Tibial artery (tissue), 4 donors: Measurements from ENCODE around the gene NOB1.
A peak's percentile ranks its signal among the peaks of the same experiment; 100 is the strongest.

Source experiments
- DNase-seq, 2 donors: peaks; one replicate each; pipeline ENCODE4 v3.0.0-alpha.2; 2019
- H3K27ac ChIP-seq, 2 donors: fragments of 200-600 bp; sonication (generic) in 1 of 2; 1 replicate in 1 of 2; 2 replicates in 1 of 2; pipeline ENCODE4 v1.5.1; 2018 to 2019; ENCODE audit warnings: mild to moderate bottlenecking in 1 of 2
- H3K27me3 ChIP-seq, 2 donors: fragments of 200-600 bp; sonication (generic) in 1 of 2; one replicate each; pipeline versions ENCODE4 v1.5.1 to v1.6.0; 2016 to 2019
- H3K36me3 ChIP-seq, 3 donors: fragments of 200-600 bp; sonication (generic) in 2 of 3; one replicate each; pipeline ENCODE4 v1.5.1; 2016 to 2019; ENCODE audit warnings: mild to moderate bottlenecking in 2 of 3
- H3K4me1 ChIP-seq, 4 donors: fragments of 200-600 bp; sonication (generic) in 2 of 4; 1 replicate in 3 of 4; 2 replicates in 1 of 4; pipeline ENCODE4 v1.5.1; 2016 to 2019
- H3K4me3 ChIP-seq, 2 donors: fragments of 200-600 bp; sonication (generic) in 1 of 2; 1 replicate in 1 of 2; 2 replicates in 1 of 2; pipeline ENCODE4 v1.5.1; 2018 to 2019; ENCODE audit warnings: mild to moderate bottlenecking in 2 of 2
- H3K9me3 ChIP-seq, 3 donors: fragments of 200-600 bp; sonication (generic) in 1 of 3; one replicate each; pipeline ENCODE4 v1.5.1; 2016 to 2019
- intact Hi-C: fragments of 100-400 bp; cut with DNase I; formaldehyde crosslinking; loops from one replicate; pipeline ENCODE4 v1.15.0; 2023; ENCODE audit warnings: low total_unique reads
- TF ChIP-seq, protein P1 (sequence below), 2 experiments: fragments of 200-600 bp in 1 of 2; fragments of 450-650 bp in 1 of 2; IDR thresholded peaks; one replicate each; pipeline ENCODE4 v1.5.1; 2017 to 2019; ENCODE audit warnings: antibody characterized with exemption in 2 of 2, mild to moderate bottlenecking in 1 of 2, moderate library complexity in 1 of 2

Gene NOB1

DNA sequence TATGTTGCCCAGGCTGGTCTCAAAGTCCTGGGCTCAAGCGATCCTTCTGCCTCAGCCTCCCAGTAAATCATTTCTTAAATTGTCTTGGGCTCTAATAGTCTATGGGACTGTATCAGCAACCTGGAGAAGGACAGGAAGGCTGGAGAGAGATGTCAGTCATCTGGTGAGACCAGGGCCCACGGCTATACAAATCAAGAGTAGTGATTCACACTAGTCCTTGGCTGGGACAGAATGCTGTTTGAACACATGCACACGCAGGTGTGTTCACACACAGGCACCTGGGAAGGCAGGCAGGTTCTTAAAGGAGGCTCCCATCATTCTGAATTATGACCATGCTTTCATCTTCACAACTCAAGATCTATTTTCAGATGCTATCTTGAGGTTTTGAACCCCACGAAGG is 42.4 kb downstream of the NOB1 start:
- H3K27ac ChIP-seq, result peak overlapping the region in 1 of 2 donors; percentile 31
- intact Hi-C loops, result no loop called here
- no peak overlapping the region for H3K4me3 ChIP-seq
- no peaks in the 10 kb centered on the region for H3K9me3 ChIP-seq
- H3K4me1 ChIP-seq, result peaks cover 0 to 19% (median 3%) of the 10 kb centered on the region in 4 donors
- H3K27me3 ChIP-seq, result no peaks in the 10 kb centered on the region
- TF ChIP-seq, protein P1, sequence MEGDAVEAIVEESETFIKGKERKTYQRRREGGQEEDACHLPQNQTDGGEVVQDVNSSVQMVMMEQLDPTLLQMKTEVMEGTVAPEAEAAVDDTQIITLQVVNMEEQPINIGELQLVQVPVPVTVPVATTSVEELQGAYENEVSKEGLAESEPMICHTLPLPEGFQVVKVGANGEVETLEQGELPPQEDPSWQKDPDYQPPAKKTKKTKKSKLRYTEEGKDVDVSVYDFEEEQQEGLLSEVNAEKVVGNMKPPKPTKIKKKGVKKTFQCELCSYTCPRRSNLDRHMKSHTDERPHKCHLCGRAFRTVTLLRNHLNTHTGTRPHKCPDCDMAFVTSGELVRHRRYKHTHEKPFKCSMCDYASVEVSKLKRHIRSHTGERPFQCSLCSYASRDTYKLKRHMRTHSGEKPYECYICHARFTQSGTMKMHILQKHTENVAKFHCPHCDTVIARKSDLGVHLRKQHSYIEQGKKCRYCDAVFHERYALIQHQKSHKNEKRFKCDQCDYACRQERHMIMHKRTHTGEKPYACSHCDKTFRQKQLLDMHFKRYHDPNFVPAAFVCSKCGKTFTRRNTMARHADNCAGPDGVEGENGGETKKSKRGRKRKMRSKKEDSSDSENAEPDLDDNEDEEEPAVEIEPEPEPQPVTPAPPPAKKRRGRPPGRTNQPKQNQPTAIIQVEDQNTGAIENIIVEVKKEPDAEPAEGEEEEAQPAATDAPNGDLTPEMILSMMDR (IDR thresholded peaks at IDR 0.05), result no peak
- peaks cover 23 to 74% (median 62%) of the 10 kb centered on the region in 3 donors for H3K36me3 ChIP-seq
- peak in 1 of 2 donors; percentile 48 for DNase-seq

DNA sequence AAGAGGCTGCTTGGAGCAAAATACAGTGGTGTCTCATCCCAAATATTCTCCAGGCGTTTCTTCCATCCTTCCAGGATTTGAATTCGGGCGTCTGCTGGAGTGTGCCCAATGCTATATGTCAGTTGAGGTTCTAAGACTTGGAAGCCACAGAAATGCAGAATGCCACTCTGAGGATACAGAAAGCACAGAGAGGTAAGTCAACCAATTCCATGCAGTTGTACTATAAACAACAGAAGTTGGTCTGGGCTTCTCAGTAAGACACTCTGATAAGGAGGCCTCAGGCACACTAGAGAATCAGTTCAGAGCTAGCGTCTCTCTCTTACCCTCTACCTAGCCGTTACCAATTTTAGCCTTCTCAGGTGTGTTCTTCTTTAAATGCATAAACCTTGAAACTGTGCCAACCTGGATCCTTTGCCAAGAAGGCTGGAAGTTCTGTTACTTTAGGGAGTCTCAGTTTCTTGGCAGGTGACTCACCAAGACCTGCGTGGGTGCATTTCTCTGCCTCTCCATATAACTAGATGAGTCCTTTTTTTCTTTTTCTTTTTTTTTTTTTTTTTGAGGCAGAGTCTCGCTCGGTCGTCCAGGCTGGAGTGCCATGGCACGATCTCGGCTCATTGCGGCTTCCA is 43.5 kb downstream of the NOB1 start:
- Histone ChIP-seq H3K27me3 (no peaks in the 10 kb centered on the region), H3K9me3 (no peaks in the 10 kb centered on the region), H3K4me1 (peaks cover 0 to 19% (median 3%) of the 10 kb centered on the region in 4 donors), H3K4me3 (no peak overlapping the region), H3K27ac (peak overlapping the region in 1 of 2 donors; percentile 31), H3K36me3 (peaks cover 14 to 64% (median 55%) of the 10 kb centered on the region in 3 donors)
- intact Hi-C loops, result no loop called here
- peak in 1 of 2 donors; percentile 60 for DNase-seq
- TF ChIP-seq, protein P1 (IDR thresholded peaks at IDR 0.05), result no peak

DNA sequence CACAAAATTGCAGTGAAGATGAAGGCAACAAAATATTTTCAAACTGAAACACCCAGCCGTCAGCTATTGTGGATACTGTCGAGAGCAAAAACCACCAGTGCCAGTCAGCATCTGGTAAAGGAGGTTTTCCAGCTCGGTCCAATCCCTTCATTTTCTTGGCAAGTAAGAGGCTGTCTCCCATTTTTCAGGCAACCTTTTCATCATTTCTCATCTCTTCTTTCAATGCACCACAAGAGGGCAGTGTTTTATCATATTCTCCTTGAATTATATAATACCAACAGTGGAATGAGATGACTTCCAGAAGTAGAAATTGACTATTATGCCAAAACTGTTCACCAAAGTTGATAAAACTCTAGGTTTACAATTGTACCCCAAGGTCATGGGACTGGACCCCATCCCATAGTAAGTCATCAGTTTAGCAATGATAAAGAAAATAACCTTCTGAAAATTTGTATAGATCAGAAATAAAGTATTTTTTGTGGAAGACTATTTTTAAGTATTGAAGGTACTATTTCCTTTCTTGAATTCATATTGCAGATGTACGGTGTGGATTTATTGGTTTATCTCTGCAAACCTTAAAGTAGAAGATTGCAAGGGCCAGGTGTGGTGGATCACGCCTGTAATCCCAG is 45.2 kb downstream of the NOB1 start:
- Histone ChIP-seq H3K4me3 (no peak overlapping the region), H3K27ac (peak overlapping the region; percentile 21 to 31), H3K27me3 (no peaks in the 10 kb centered on the region), H3K9me3 (no peaks in the 10 kb centered on the region), H3K36me3 (peaks cover 14 to 48% (median 46%) of the 10 kb centered on the region in 3 donors), H3K4me1 (peaks cover 0 to 19% (median 3%) of the 10 kb centered on the region in 4 donors)
- TF ChIP-seq, protein P1 (IDR thresholded peaks at IDR 0.05), result peak; percentile 56 to 80
- peak in 1 of 2 donors; percentile 42 for DNase-seq
- intact Hi-C loops, result loop anchor here (2.0 kb wide), 1 partner anchor 47 kb away; no protein-coding TSS in a partner anchor

DNA sequence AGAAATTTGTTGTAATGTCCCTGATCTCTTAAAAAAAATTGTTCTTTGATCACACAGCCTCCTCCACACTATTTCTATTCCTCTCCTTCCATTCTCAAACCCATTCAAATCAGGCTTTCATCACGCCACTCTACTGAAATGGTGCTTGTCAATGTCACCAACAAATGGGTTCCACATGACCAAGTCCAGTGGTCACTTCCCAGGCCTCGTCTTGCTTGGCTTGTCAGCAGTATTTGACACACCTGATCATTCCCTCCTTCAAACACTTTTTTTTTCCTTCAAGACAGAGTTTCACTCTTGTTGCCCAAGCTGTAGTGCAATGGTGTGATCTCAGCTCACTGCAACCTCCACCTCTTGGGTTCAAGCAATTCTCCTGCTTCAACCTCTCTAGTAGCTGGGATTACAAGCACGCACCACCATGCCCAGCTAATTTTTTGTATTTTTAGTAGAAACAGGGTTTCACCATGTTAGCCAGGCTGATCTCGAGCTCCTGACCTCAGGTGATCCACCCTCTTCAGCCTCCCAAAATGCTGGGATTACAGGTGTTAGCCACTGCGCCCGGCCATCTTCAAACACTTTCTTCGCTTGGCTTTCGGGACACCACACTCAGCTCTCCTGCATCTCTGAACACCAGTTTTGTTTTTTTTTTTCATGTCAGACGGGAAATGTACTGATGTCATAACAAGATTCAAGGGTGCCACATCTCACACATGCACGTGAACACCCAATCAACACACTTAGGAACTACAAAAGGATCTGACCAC is 46.6 kb downstream of the NOB1 start:
- Histone ChIP-seq H3K27me3 (no peaks in the 10 kb centered on the region), H3K4me1 (peaks cover 0 to 19% (median 3%) of the 10 kb centered on the region in 4 donors), H3K4me3 (no peak overlapping the region), H3K36me3 (peaks cover 12 to 33% (median 33%) of the 10 kb centered on the region in 3 donors), H3K27ac (no peak overlapping the region), H3K9me3 (no peaks in the 10 kb centered on the region)
- intact Hi-C loops, result loop anchor here (2.0 kb wide), 1 partner anchor 49 kb away; no protein-coding TSS in a partner anchor
- TF ChIP-seq, protein P1 (IDR thresholded peaks at IDR 0.05), result no peak
- peak in 1 of 2 donors; percentile 24 for DNase-seq

DNA sequence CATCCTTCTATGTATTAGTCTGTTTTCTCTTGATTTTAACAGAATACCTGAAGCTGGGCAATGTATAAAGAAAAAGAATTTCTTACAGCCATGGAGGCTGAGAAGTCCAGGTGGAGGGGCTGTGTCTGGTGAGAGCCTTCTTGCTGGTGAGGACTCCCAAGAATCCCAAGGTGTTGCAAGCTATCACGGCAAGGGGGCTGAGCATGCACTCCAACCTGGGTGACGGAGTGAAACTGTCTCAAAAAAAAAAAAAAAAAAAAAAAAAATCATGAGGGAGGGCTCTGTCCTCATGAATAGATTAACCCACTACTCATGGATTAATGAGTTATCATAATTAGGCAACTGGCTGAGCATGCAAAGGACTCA is 47.8 kb downstream of the NOB1 start:
- peak in 1 of 2 donors; percentile 21 for DNase-seq
- intact Hi-C loops, result no loop called here
- no peaks in the 10 kb centered on the region for H3K27me3 ChIP-seq
- no peak overlapping the region for H3K27ac ChIP-seq
- TF ChIP-seq, protein P1 (IDR thresholded peaks at IDR 0.05), result no peak
- H3K36me3 ChIP-seq, result peaks cover under 1 to 23% (median 21%) of the 10 kb centered on the region in 3 donors
- H3K9me3 ChIP-seq, result no peaks in the 10 kb centered on the region
- H3K4me1 ChIP-seq, result peaks cover 0 to 13% (median 3%) of the 10 kb centered on the region in 4 donors
- H3K4me3 ChIP-seq, result no peak overlapping the region
